Tongue (tissue), 2 donors: ENCODE results near the gene ADCYAP1. TPM values are rescaled to one million over a fixed set of nuclear protein-coding genes. Genes with fewer than 3 reads are reported as not detected.

ENCODE experiments used
- DNase-seq: peaks from one replicate; pipeline ENCODE4 v3.0.0-alpha.2; 2015
- total RNA-seq: library from RNA; depleted of rRNA; stranded (reverse); fragments of >200 nt; gene quantifications from one replicate; pipeline ENCODE4 v1.2.3, GENCODE V29; 2014

Gene ADCYAP1
- total RNA-seq, 1 donor from 2014 or later: 3.7 TPM

GRCh38 chr18:910247-910646 is 5.6 kb downstream of the ADCYAP1 start:
- no peak for DNase-seq

DNA sequence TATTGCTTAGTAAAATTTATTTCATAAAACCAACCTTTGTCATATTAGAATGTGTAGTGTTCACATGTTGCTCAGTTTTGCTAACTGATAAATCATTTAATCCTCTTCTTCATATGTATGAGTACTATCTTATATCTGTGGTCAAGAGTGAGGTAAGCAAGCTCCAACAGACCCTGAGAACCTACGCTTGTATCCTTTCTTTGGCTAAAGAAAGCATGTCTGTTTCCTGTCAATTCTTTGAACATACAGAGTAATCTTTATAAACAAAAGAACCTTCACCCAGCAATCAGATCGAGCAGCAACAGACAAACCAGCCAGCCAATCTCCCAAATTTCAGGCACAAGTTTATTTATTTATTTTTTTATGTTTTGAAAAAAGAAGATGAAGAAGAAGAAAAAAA is 6.4 kb downstream of the ADCYAP1 start:
- no peak for DNase-seq

DNA sequence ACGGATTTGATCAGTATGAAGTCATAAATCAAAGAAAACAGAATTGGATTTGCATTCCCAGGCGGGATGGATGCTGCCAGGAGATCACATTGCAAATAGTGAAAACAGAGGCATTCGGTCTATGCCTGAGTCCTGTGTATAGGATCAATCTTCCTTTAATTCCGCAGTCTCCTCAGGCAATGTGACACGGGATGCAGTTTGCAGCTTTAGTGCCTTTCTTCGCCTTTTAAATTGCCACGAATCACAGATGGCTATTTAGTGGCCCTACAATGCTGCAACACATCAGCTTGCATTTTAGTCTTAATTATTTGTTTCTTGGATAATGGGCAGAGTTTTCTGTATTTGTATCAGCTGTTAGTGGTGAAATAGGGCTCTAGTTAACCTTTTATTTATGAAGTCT is 6.8 kb downstream of the ADCYAP1 start:
- no peak for DNase-seq

DNA sequence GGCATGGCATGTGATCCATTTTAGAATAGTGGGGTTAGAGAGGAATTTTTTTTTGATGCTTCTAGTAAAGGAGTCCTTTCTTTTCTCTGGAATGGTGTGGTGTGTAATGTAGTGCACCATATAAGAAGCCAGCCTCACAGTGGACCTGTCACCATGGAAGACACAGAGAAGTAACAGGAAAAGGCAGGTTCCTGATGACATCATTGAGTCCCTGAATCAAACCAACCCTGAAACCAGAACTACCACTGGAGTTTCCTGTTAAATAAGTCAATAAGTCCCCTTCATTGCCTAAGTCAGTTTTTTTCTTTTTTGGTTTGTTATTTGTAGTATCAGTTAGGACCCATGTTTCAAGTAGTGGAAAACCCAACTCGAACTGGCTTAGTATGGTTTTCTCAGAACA is 11.9 kb downstream of the ADCYAP1 start:
- DNase-seq: no peak

GRCh38 chr18:919078-919477 is 14.4 kb downstream of the ADCYAP1 start:
- no peak for DNase-seq

GRCh38 chr18:923144-923866 is 18.6 kb downstream of the ADCYAP1 start:
- DNase-seq: no peak

GRCh38 chr18:924987-925386 is 20.3 kb downstream of the ADCYAP1 start:
- no peak for DNase-seq

- no peak for DNase-seq
These were observed 22.3 kb downstream of the ADCYAP1 start for GRCh38 chr18:926946-927345.

DNA sequence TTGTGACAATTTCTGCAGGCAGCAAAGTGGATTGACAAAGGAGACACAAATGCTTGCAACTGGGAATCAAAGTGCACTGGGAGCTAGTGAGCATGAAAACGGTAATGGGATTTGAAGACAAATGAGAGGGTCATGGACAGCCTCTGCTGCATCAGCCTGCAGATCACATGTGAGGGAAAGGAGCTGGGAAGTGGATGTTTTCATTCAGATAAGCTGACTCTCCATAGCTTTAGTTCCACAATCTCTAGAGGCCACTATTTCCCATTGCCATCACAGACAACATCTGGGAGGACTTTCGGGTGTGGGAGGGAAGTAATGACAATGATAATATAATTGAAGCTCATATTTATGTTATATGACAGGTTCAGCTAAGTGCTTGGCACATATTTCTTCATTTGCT is 28.4 kb downstream of the ADCYAP1 start:
- no peak for DNase-seq

DNA sequence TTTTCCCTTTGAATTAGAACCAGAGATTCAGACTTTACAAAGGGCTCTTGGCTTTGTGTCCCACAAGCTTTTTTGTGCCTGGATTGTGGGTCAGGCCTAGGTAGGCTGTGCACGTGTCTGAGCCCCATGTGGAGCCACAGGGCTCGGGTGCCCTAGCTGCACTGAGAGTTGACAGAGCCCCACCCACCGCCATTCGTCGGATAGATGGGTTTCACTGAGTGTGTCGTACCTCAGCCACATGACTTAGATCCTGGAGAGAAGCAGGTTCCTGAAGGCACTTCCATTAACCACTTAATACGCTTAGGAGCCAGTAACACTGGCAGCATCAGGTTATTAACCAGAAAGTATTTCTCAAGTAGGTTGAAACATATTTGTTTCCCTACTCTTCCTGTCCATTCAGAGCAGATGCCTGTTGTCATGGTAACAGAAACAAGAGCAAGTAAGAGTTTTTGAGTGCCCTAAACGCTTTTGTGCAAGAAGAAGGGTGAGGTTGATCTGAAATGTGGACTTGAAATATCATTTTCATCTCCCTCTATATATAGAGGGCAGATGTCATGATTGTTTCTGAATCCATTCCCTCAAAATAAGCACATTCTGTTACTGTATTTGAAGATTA is 30.0 kb downstream of the ADCYAP1 start:
- DNase-seq: no peak

GRCh38 chr18:936941-937340 is 32.3 kb downstream of the ADCYAP1 start:
- no peak for DNase-seq

DNA sequence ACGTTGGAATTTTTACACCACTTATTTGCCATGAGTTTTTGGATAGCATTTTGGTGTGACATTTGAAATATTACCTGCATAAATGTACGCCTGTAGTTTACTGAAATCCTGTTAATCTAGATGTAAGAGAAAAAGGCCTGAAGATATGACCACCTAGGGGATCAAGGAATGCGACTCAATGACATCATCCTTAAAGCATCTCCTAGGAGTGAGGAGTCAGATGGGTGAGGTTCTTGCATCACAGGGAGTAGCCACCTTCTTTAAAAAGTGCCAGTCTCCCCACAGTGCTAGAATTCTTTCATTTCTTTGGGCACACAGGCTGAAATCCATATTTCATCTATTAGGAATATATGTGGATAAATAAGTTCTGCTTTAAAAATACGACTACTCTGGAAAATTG is 34.5 kb downstream of the ADCYAP1 start:
- DNase-seq: no peak

DNA sequence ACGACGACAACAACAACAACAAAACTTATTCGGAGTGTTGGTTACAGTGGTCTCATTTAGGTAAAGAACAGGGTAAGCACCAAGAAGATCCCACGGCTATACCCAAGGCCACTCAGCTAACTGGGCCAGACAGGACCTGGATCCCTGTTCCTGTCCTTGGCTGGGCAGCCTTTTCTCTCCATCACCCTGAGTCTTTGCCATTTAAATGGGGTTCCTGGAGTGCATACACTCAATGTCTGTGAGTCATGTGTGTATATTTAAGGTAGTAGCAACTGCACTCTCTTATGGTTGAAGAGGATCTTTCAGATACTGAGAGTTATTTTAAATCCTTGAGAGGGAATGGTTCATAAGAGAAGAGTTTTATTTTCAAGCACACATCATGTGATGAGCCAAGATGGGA is 35.3 kb downstream of the ADCYAP1 start:
- no peak for DNase-seq

DNA sequence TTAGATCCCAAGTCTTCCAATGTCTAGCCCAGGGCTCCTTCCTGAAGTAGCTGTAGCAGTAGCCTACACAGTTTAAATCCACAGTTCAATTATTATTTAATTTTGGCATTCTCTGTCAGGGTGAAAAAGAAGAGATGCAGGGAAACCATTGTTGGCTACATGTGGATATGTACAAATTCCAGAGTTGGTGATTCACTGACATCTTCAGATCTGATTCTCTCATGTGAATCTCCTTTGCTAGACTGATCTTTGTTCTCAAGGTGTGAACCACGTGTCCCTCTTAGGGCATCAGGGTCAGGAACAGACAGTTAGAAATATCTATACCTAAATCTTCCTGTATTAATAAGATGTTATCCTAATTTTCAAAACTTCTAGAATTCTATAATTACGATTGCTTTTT is 36.7 kb downstream of the ADCYAP1 start:
- DNase-seq: no peak

DNA sequence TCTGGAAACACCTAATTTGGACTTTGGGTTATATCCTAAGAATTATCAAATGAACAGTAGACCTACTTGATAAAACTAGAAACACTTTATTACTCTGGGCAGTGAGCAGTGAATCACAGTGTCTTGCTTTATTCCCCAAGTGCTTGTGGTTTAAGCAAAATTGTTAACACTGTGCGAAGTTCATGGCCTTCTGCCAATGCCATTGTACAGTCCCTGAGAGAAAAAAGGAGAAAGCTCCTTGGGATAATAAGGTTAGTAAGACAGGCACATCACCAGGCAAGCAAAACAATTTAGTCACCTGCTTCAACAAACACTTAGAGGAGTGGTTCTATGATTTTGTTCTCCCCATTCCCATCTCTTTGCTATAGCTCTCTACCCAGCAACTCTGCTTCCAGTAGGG is 39.8 kb downstream of the ADCYAP1 start:
- DNase-seq: no peak

GRCh38 chr18:949724-950631 is 45.3 kb downstream of the ADCYAP1 start:
- no peak for DNase-seq

- DNase-seq: no peak
These were observed 46.3 kb downstream of the ADCYAP1 start for GRCh38 chr18:950882-951495.

DNA sequence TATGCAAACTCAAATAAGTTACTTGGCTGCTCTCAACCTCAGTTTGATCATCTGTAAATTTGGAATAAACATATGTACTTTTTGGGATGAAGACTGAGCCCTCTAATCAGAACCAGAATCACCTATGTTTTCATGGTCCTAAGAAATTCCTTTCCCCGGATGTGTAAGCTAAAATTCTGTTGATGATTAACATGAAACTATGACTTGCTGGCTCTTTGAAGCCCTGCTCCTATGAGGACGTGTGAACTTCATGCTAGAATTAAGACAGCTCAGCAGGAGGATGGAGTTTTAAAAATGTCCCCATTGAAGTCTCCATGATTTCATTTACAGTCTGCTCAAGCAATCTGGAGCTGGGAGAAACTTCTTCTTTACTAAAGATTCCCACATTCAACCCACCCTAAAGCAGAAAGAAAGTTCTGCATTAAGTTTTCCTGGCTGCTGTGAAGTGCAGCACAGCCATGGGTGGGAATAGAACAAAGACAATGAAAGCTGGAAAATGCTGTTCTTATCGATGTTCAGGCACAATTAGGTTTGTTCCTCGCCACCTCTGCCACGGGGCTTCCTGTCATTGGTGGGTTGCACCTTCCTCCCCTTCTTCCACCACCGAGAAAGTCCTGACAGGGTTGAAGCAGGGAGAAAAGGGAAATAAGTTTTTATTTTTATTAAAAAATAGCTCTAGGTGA is 50.9 kb downstream of the ADCYAP1 start:
- no peak for DNase-seq

GRCh38 chr18:957829-958228 is 53.2 kb downstream of the ADCYAP1 start:
- no peak for DNase-seq

GRCh38 chr18:959854-960253 is 55.2 kb downstream of the ADCYAP1 start:
- no peak for DNase-seq
